Measurements from ENCODE around the gene SLC23A1.
"Not testable (repeated sequence)": the region's sequence is repeated elsewhere in the genome, so short reads cannot be mapped to it uniquely, and the experiment has no call there.

The SLC23A1 gene

GRCh38 chr5:139358064-139358463 lies 25.0 kb downstream of the SLC23A1 start:
- ATAC-seq = no peak
- TF ChIP-seq BACH2 (CRISPR knock-in tag; IDR thresholded peaks at IDR 0.05; ENCODE audit: borderline replicate concordance) (no peak), SNAI2 (CRISPR knock-in tag; IDR thresholded peaks at IDR 0.05) (no peak), TOX (CRISPR knock-in tag; IDR thresholded peaks at IDR 0.05; ENCODE audit: borderline replicate concordance) (no peak), GLIS3 (CRISPR knock-in tag; IDR thresholded peaks at IDR 0.05) (no peak), CSRNP3 (CRISPR knock-in tag; IDR thresholded peaks at IDR 0.05) (no peak), ZNF8 (CRISPR knock-in tag; IDR thresholded peaks at IDR 0.05) (no peak), RARB (CRISPR knock-in tag; IDR thresholded peaks at IDR 0.05) (no peak), OSR1 (CRISPR knock-in tag; IDR thresholded peaks at IDR 0.05) (no peak), PPARA (CRISPR knock-in tag; IDR thresholded peaks at IDR 0.05; ENCODE audit: borderline replicate concordance) (no peak), TCF4 (CRISPR knock-in tag; IDR thresholded peaks at IDR 0.05; ENCODE audit: borderline replicate concordance) (no peak), ZNF565 (CRISPR knock-in tag; conservative IDR thresholded peaks at IDR 0.05; ENCODE audit: low read depth) (no peak), CREB5 (CRISPR knock-in tag; IDR thresholded peaks at IDR 0.05; ENCODE audit: low read depth) (no peak), ZNF70 (CRISPR knock-in tag; IDR thresholded peaks at IDR 0.05) (no peak)
- TF ChIP-seq, protein P1, sequence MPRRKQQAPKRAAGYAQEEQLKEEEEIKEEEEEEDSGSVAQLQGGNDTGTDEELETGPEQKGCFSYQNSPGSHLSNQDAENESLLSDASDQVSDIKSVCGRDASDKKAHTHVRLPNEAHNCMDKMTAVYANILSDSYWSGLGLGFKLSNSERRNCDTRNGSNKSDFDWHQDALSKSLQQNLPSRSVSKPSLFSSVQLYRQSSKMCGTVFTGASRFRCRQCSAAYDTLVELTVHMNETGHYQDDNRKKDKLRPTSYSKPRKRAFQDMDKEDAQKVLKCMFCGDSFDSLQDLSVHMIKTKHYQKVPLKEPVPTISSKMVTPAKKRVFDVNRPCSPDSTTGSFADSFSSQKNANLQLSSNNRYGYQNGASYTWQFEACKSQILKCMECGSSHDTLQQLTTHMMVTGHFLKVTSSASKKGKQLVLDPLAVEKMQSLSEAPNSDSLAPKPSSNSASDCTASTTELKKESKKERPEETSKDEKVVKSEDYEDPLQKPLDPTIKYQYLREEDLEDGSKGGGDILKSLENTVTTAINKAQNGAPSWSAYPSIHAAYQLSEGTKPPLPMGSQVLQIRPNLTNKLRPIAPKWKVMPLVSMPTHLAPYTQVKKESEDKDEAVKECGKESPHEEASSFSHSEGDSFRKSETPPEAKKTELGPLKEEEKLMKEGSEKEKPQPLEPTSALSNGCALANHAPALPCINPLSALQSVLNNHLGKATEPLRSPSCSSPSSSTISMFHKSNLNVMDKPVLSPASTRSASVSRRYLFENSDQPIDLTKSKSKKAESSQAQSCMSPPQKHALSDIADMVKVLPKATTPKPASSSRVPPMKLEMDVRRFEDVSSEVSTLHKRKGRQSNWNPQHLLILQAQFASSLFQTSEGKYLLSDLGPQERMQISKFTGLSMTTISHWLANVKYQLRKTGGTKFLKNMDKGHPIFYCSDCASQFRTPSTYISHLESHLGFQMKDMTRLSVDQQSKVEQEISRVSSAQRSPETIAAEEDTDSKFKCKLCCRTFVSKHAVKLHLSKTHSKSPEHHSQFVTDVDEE (CRISPR knock-in tag; IDR thresholded peaks at IDR 0.05) = no peak
- TF ChIP-seq, protein P2, sequence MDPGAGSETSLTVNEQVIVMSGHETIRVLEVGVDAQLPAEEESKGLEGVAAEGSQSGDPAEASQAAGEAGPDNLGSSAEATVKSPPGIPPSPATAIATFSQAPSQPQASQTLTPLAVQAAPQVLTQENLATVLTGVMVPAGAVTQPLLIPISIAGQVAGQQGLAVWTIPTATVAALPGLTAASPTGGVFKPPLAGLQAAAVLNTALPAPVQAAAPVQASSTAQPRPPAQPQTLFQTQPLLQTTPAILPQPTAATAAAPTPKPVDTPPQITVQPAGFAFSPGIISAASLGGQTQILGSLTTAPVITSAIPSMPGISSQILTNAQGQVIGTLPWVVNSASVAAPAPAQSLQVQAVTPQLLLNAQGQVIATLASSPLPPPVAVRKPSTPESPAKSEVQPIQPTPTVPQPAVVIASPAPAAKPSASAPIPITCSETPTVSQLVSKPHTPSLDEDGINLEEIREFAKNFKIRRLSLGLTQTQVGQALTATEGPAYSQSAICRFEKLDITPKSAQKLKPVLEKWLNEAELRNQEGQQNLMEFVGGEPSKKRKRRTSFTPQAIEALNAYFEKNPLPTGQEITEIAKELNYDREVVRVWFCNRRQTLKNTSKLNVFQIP (CRISPR knock-in tag; IDR thresholded peaks at IDR 0.05; ENCODE audit: borderline replicate concordance, low read depth) = no peak

GRCh38 chr5:139355900-139356299 lies 27.2 kb downstream of the SLC23A1 start:
- ATAC-seq = not testable (repeated sequence)

DNA sequence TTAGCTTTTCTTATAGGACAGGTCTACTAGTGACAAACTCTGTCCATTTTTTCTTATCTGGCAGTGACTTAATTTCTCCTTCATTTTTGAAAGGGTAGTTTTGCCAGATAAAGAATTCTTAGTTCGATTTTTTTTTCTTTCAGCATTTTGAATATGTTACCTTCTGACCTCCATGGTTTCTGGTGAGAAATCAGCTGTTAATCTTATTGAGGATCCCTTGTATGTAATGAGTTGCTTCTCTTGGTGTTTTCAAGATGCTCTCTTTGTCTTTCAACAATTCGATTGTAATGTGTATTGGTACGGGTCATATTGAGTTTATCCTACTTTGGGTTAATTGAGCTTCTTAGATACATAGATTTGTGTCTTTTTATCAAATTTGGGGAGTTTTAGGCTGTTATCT lies 28.9 kb downstream of the SLC23A1 start:
- no peak for ATAC-seq
- TF ChIP-seq CSRNP3 (CRISPR knock-in tag; IDR thresholded peaks at IDR 0.05) (no peak), ARNTL (CRISPR knock-in tag; IDR thresholded peaks at IDR 0.05; ENCODE audit: borderline replicate concordance, low read depth) (no peak), PATZ1 (CRISPR knock-in tag; IDR thresholded peaks at IDR 0.05; ENCODE audit: borderline replicate concordance) (no peak), ZC3H10 (CRISPR knock-in tag; IDR thresholded peaks at IDR 0.05) (no peak), OSR1 (CRISPR knock-in tag; IDR thresholded peaks at IDR 0.05) (no peak), CREB5 (CRISPR knock-in tag; IDR thresholded peaks at IDR 0.05; ENCODE audit: low read depth) (no peak), CSDC2 (CRISPR knock-in tag; IDR thresholded peaks at IDR 0.05) (no peak), ZFP30 (CRISPR knock-in tag; IDR thresholded peaks at IDR 0.05) (no peak), ZFP3 (CRISPR knock-in tag; IDR thresholded peaks at IDR 0.05) (no peak), ZNF8 (CRISPR knock-in tag; IDR thresholded peaks at IDR 0.05) (no peak), GLIS3 (CRISPR knock-in tag; IDR thresholded peaks at IDR 0.05) (no peak), ZNF70 (CRISPR knock-in tag; IDR thresholded peaks at IDR 0.05) (no peak), SNAI2 (CRISPR knock-in tag; IDR thresholded peaks at IDR 0.05) (no peak), RARB (CRISPR knock-in tag; IDR thresholded peaks at IDR 0.05) (no peak), BACH2 (CRISPR knock-in tag; IDR thresholded peaks at IDR 0.05; ENCODE audit: borderline replicate concordance) (no peak), ZNF565 (CRISPR knock-in tag; conservative IDR thresholded peaks at IDR 0.05; ENCODE audit: low read depth) (no peak), TOX (CRISPR knock-in tag; IDR thresholded peaks at IDR 0.05; ENCODE audit: borderline replicate concordance) (no peak), ISL1 (CRISPR knock-in tag; IDR thresholded peaks at IDR 0.05) (no peak)
- TF ChIP-seq, protein P2 (CRISPR knock-in tag; IDR thresholded peaks at IDR 0.05; ENCODE audit: borderline replicate concordance, low read depth) = no peak
